Limb (tissue), 2 donors: ENCODE data around the gene CREB5.
"Not testable (repeated sequence)": the region's sequence is repeated elsewhere in the genome, so short reads cannot be mapped to it uniquely, and the experiment has no call there.

Experiments used
- DNase-seq, 2 donors: peaks; one replicate each; pipeline ENCODE4 v3.0.0-alpha.2; 2016; ENCODE audit errors: extremely low spot score in 2 of 2

The CREB5 gene

GRCh38 chr7:28804990-28805389 is 392.7 kb downstream of the CREB5 start:
- DNase-seq, result no peak

- no peak for DNase-seq
Measured at GRCh38 chr7:28806841-28807240, 394.5 kb downstream of the CREB5 start.

- DNase-seq, result no peak
Measured at GRCh38 chr7:28807396-28807994, 395.2 kb downstream of the CREB5 start.

GRCh38 chr7:28808796-28809533 is 396.6 kb downstream of the CREB5 start:
- DNase-seq, result no peak

- DNase-seq, result no peak
Measured at GRCh38 chr7:28811008-28811407, 398.7 kb downstream of the CREB5 start.

GRCh38 chr7:28811701-28812430 is 399.5 kb downstream of the CREB5 start:
- peak in 1 of 2 donors; percentile 32 for DNase-seq

- DNase-seq, result peak in 1 of 2 donors; percentile 12
Measured at GRCh38 chr7:28812616-28813015, 400.3 kb downstream of the CREB5 start.

GRCh38 chr7:28813243-28813962 is 401.1 kb downstream of the CREB5 start:
- DNase-seq, result peak in 1 of 2 donors; percentile 68

- DNase-seq, result no peak
Measured at GRCh38 chr7:28815369-28815927, 403.1 kb downstream of the CREB5 start.

GRCh38 chr7:28815928-28816373 is 403.6 kb downstream of the CREB5 start:
- DNase-seq, result no peak

GRCh38 chr7:28818996-28819395 is 406.7 kb downstream of the CREB5 start:
- no peak for DNase-seq

GRCh38 chr7:28823582-28823981 is 411.3 kb downstream of the CREB5 start:
- no peak for DNase-seq

- not testable (repeated sequence) for DNase-seq
Measured at GRCh38 chr7:28825817-28826448, 413.6 kb downstream of the CREB5 start.

- DNase-seq, result no peak
Measured at GRCh38 chr7:28830846-28831245, 418.5 kb downstream of the CREB5 start.

- no peak for DNase-seq
Measured at GRCh38 chr7:28832669-28833068, 420.4 kb downstream of the CREB5 start.

GRCh38 chr7:28835800-28836199 is 423.5 kb downstream of the CREB5 start:
- no peak for DNase-seq

- DNase-seq, result no peak
Measured at GRCh38 chr7:28836716-28837115, 424.4 kb downstream of the CREB5 start.

GRCh38 chr7:28837216-28837615 is 424.9 kb downstream of the CREB5 start:
- no peak for DNase-seq

GRCh38 chr7:28840592-28840995 is 428.3 kb downstream of the CREB5 start:
- DNase-seq, result no peak

GRCh38 chr7:28841766-28842165 is 429.4 kb downstream of the CREB5 start:
- DNase-seq, result no peak

- no peak for DNase-seq
Measured at GRCh38 chr7:28842769-28843295, 430.5 kb downstream of the CREB5 start.
